PC-9 (cell line): ENCODE measurements around the gene PLB1. TPM values are rescaled to one million over a fixed set of nuclear protein-coding genes. Genes with fewer than 3 reads are reported as not detected.

ENCODE experiments used
- BruUV-seq: library from RNA; stranded (reverse); fragments of 400-500 nt; replicated peaks from 2 replicates; lab custom pipeline; 2021; lab: Mats Ljungman, UMichigan
- CTCF ChIA-PET: fragments of 300-600 bp; sonication (Branson Sonifier 250); formaldehyde crosslinking; loops from one replicate; lab custom pipeline; 2022; ENCODE audit warnings: antibody characterized with exemption; lab: Charles Lee
- POLR2A ChIA-PET: fragments of 300-600 bp; sonication (Branson Sonifier 250); formaldehyde crosslinking; loops from one replicate; lab custom pipeline; 2022; ENCODE audit warnings: antibody characterized with exemption; ENCODE audit not compliant: unreplicated experiment; lab: Charles Lee
- DNase-seq, 2 experiments: peaks; one replicate each; pipeline versions ENCODE4 v3.0.0 to v3.0.0-alpha.2; 2015 to 2022; ENCODE audit warnings: mixed read lengths in 1 of 2
- H2AFZ ChIP-seq: fragments of 200-600 bp; sonication (generic); 2 replicates; pipeline ENCODE4 v1.8.1; 2017; ENCODE audit warnings: antibody characterized with exemption
- H3F3A ChIP-seq: fragments of 200-600 bp; sonication (generic); 2 replicates; pipeline ENCODE4 v1.8.1; 2017; ENCODE audit warnings: antibody characterized with exemption, mild to moderate bottlenecking, low read depth; ENCODE audit not compliant: insufficient read depth
- H3K27ac ChIP-seq: fragments of 200-600 bp; sonication (generic); 2 replicates; pipeline ENCODE4 v1.6.1; 2016; ENCODE audit warnings: mixed run types
- H3K27me3 ChIP-seq: fragments of 200-600 bp; sonication (generic); 2 replicates; pipeline ENCODE4 v1.6.1; 2016; ENCODE audit warnings: low read depth, mixed run types; ENCODE audit not compliant: insufficient read depth
- H3K36me3 ChIP-seq: fragments of 200-600 bp; sonication (generic); 2 replicates; pipeline ENCODE4 v1.6.1; 2016; ENCODE audit warnings: low read depth, mixed run types
- H3K4me1 ChIP-seq: fragments of 200-600 bp; sonication (generic); replicated peaks from 2 replicates; pipeline ENCODE4 v1.6.1; 2016; ENCODE audit warnings: mixed run types; ENCODE audit not compliant: insufficient read depth
- H3K4me2 ChIP-seq: fragments of 200-600 bp; sonication (generic); 2 replicates; pipeline ENCODE4 v1.6.1; 2017; ENCODE audit warnings: mixed run types
- H3K4me3 ChIP-seq: fragments of 200-600 bp; sonication (generic); 2 replicates; pipeline ENCODE4 v1.6.1; 2016; ENCODE audit warnings: mixed run types
- H3K79me2 ChIP-seq: fragments of 200-600 bp; sonication (generic); 2 replicates; pipeline ENCODE4 v1.6.1; 2017; ENCODE audit warnings: low read depth, mixed run types
- H3K9me2 ChIP-seq: fragments of 200-600 bp; sonication (generic); 2 replicates; pipeline ENCODE4 v1.8.1; 2017; ENCODE audit warnings: mild to moderate bottlenecking; ENCODE audit not compliant: insufficient read depth
- H3K9me3 ChIP-seq: fragments of 200-600 bp; sonication (generic); 2 replicates; pipeline ENCODE4 v1.8.1; 2016; ENCODE audit warnings: low read depth; ENCODE audit not compliant: insufficient read depth
- H4K20me1 ChIP-seq: fragments of 200-600 bp; sonication (generic); 2 replicates; pipeline ENCODE4 v1.8.1; 2017; ENCODE audit not compliant: insufficient read depth
- EZH2 ChIP-seq: fragments of 200-600 bp; sonication (generic); IDR thresholded peaks from 2 replicates; pipeline ENCODE4 v1.8.0; 2017; ENCODE audit warnings: antibody characterized with exemption, low read depth
- intact Hi-C: fragments of 100-400 bp; cut with micrococcal nuclease; formaldehyde crosslinking; loops from one replicate; pipeline ENCODE4 v1.10.0; 2022; ENCODE audit not compliant: unreplicated experiment
- total RNA-seq: library from RNA; stranded (reverse); gene quantifications from 2 replicates; pipeline ENCODE4 v1.2.3, GENCODE V29; 2021
- TF ChIP-seq, protein P1 (sequence below): fragments of 200-600 bp; sonication (generic); conservative IDR thresholded peaks from 2 replicates; pipeline ENCODE4 v1.6.1; 2017; ENCODE audit warnings: mixed run types, antibody characterized with exemption, mild to moderate bottlenecking, moderate library complexity

Gene PLB1
- total RNA-seq, 1 experiment from 2014 or later: 2.7 TPM

DNA sequence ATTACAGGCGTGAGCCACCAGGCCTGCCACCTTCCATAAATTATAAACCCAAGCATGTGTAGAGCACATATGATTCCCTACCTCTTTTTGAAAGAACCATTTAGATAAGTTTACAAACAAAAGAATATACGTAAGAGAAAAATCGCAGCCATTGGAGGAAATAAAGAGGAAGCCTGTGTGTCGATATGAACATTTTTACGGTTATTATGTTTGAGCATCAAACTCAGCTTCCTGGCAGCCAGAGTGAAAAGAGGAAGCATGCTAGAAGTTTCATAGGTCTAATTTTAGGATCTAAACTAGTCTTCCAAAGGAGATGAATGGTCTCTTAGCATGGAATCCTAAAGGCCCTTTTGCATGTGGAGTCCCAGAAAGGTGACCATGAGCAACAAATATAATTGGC is 104.3 kb downstream of the PLB1 start:
- H3K36me3 ChIP-seq: no peaks in the 10 kb centered on the region
- peaks cover 50% of the 10 kb centered on the region for H3K4me1 ChIP-seq
- H3K9me2 ChIP-seq: no peaks in the 10 kb centered on the region
- peaks cover 47% of the 10 kb centered on the region for H3F3A ChIP-seq
- no peak for DNase-seq
- TF ChIP-seq EZH2: no peak
- TF ChIP-seq, protein P1, sequence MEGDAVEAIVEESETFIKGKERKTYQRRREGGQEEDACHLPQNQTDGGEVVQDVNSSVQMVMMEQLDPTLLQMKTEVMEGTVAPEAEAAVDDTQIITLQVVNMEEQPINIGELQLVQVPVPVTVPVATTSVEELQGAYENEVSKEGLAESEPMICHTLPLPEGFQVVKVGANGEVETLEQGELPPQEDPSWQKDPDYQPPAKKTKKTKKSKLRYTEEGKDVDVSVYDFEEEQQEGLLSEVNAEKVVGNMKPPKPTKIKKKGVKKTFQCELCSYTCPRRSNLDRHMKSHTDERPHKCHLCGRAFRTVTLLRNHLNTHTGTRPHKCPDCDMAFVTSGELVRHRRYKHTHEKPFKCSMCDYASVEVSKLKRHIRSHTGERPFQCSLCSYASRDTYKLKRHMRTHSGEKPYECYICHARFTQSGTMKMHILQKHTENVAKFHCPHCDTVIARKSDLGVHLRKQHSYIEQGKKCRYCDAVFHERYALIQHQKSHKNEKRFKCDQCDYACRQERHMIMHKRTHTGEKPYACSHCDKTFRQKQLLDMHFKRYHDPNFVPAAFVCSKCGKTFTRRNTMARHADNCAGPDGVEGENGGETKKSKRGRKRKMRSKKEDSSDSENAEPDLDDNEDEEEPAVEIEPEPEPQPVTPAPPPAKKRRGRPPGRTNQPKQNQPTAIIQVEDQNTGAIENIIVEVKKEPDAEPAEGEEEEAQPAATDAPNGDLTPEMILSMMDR: no peak
- H2AFZ ChIP-seq: no peak overlapping the region
- no peaks in the 10 kb centered on the region for H3K79me2 ChIP-seq
- ChIA-PET POLR2A (no interaction called here), CTCF (interaction anchor here (0.6 kb wide), 2 partner anchors 255 to 269 kb away, joined by 3 to 9 read pairs; no protein-coding TSS in a partner anchor)
- H4K20me1 ChIP-seq: no peaks in the 10 kb centered on the region
- H3K27me3 ChIP-seq: no peaks in the 10 kb centered on the region
- no peak overlapping the region for H3K4me2 ChIP-seq
- intact Hi-C loops: no loop called here
- no peak overlapping the region for H3K4me3 ChIP-seq
- H3K9me3 ChIP-seq: 0 out of 2 replicates have a peak, but pooled peaks cover 7% of the 10 kb centered on the region
- no TSS peak for BruUV-seq
- no peak overlapping the region for H3K27ac ChIP-seq

DNA sequence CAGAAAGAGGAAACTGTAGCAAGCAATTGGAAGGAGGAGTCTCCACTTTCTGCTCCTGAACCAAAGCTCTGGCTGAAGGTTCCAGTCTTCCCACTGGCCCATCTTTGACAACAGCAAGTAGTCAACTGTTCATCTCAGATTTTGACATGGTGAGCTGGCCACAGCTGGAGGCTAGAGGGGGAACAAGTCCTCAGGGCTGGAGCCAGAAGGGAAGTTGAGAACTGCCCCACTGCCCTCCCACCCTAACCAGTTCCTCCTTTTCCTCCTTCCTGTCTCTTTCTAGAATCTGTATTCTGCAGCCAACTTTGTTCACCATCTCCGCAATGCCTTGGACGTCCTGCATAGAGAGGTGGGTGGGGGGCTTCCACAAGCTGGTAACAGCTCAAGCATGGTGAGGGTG is 105.8 kb downstream of the PLB1 start:
- no peak for DNase-seq
- no peaks in the 10 kb centered on the region for H4K20me1 ChIP-seq
- POLR2A ChIA-PET: no interaction called here
- CTCF ChIA-PET: no interaction called here
- peaks cover 36% of the 10 kb centered on the region for H3K4me1 ChIP-seq
- no peak overlapping the region for H3K4me3 ChIP-seq
- TF ChIP-seq EZH2: no peak
- TF ChIP-seq, protein P1: no peak
- H3K27ac ChIP-seq: no peak overlapping the region
- no peak overlapping the region for H2AFZ ChIP-seq
- 0 out of 2 replicates have a peak, but pooled peaks cover 7% of the 10 kb centered on the region for H3K9me3 ChIP-seq
- H3K36me3 ChIP-seq: no peaks in the 10 kb centered on the region
- H3K27me3 ChIP-seq: no peaks in the 10 kb centered on the region
- no TSS peak for BruUV-seq
- H3K9me2 ChIP-seq: no peaks in the 10 kb centered on the region
- intact Hi-C loops: no loop called here
- no peak overlapping the region for H3K4me2 ChIP-seq
- peaks cover 35% of the 10 kb centered on the region for H3F3A ChIP-seq
- H3K79me2 ChIP-seq: no peaks in the 10 kb centered on the region

DNA sequence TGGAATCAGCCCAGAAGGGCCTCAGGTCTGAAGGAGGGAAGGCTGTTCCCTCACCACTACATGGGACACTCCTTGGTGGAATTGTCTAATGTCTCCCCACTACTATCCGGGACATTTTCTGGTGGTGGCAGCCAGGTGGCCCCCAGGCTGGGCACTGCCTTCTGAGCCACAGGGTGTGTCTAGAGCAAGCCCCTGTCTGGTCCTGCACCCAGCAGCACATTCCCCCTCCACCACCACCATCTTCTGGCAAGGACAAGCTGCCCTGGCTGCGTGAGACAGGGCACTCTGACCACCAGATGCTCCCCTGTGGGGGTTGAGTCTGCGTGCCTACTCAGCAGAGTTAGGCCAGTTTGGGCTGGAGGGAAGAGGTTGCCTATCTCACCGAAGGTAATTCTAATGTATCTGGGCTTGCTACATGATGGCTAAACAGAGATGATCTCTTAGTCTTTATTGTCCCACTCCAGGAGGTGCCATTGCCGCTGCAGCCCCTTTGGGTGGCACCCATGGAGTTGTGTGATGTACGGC is 106.3 kb downstream of the PLB1 start:
- Histone ChIP-seq H3K27ac (peak overlapping the region; percentile 65; the same call in 1 of the 2 replicates), H3K4me3 (no peak overlapping the region), H4K20me1 (no peaks in the 10 kb centered on the region), H3K9me2 (no peaks in the 10 kb centered on the region), H2AFZ (no peak overlapping the region), H3K4me1 (peaks cover 32% of the 10 kb centered on the region), H3K4me2 (no peak overlapping the region), H3K36me3 (no peaks in the 10 kb centered on the region), H3F3A (peaks cover 30% of the 10 kb centered on the region), H3K79me2 (no peaks in the 10 kb centered on the region), H3K27me3 (no peaks in the 10 kb centered on the region), H3K9me3 (0 out of 2 replicates have a peak, but pooled peaks cover 7% of the 10 kb centered on the region)
- CTCF ChIA-PET: no interaction called here
- DNase-seq: no peak
- intact Hi-C loops: no loop called here
- POLR2A ChIA-PET: no interaction called here
- no peak for TF ChIP-seq EZH2
- TF ChIP-seq, protein P1: no peak
- no TSS peak for BruUV-seq
